ENCODE results near the gene ARL3.
"Not testable (repeated sequence)": the region's sequence is repeated elsewhere in the genome, so short reads cannot be mapped to it uniquely, and the experiment has no call there.

The ARL3 gene

DNA sequence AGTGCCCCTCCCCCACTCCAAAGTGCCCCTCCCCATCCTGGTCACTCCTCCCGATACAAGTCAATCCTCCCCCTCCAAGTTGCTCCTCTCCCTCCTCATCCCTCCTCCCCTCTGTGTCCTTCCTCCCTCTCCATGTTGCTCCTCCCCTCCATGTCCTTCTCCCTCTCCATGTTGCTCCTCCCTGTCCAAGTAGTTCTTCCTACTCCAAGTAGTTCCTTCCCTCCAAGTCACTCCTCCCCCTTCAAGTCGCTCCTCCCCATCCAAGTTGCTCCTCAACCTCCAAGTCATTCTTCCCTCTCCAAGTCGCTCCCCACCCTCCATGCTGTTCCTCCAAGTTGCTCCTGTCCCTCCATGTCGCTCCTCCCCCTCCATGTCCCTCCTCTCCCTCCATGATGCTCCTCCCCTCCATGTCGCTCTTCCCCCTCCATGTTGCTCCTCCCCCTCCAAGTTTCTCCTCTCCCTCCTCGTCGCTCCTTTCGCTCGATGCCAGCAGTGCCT is 20.9 kb upstream of the ARL3 start:
- no peak for DNase-seq

DNA sequence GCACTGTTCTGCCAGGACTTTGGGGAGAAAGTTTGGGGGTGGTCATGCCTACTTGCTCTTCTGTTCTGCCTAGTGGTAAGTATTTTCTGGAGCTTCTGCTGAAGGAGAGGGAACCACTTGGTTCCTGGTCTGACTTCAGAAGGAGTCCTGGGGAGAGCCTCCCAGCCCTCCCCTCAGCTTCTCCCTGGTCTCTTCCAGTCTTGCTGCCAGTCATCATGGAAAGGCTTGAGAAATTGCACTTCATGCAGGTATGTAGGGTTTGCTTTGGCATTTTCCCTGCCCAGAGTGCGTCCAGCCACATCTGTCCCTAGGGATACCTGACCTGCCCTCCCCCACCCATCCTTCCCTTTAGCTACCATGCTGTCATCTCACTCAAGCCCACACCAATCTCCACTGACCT is 18.5 kb upstream of the ARL3 start:
- DNase-seq, result no peak

DNA sequence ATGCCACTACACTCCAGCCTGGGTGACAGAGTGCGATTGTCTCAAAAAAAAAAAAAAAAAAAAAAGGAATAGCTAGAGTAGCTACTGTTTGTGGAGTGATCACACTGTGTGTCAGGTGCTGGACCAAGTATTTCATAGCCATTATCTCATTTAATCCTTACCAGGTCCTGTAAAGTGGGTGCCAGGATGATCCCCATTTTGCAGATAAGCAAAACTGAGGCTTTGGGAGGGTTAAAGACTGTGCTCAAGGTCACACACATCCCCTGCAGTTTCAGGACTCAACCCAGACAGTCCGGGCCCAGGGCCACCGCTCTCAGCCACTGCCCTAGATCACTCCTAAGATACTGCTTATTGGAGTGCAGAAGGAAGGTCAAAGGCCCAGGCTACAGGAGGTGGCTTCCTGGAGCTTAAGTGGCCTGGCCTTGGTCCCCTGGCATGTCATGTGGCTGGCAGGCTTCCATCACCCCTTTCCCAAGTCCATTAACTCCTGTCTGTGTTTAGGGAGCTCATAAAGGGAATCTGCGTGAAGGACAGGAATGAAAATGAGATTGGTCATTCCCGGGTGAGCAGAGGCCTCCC is 17.1 kb upstream of the ARL3 start:
- DNase-seq, result no peak

DNA sequence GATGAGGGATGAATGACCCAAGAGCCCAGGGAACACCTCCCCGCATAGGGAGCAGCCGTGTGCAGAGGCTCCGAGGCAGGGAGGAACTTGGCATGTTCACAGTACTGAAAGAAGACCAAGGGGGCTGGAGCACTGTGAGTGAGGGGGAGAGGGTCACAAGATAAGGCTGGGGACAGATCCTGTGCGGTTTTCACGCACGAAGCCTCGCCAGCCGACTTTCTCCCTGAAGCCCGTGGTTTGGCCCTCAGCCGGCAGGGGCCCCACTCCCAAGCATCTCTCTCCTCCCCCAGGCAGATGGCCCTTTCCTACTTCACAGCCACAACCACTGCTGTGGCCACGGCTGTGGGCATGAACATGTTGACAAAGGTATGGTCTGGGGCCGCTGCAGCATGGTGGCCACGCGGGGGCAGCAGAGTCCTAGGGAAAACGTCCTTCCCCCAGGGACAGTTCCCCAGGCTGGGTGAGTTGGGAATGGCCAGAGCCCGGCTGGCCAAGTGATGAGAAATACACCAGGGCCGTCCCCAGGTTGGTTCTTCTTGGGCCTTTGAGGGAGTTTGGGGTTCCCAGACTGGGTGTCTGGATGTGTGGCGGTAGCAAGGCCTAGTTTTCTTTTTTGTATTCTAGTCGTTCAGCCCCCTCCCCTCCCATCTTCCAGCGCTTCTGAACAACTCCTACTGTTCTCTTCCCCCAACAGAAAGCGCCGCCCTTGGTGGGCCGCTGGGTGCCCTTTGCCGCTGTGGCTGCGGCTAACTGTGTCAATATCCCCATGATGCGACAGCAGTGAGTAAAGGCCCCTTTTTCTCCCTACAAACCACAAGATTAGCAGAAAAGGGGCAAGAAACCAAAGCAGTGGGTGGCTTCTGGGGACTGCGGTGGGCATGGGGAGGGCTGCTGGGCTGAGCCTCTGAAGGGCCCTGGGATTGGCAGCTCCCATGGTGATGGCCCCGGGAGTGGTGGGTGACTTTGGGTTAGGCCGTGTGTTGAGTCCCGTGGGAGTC is 15.1 kb upstream of the ARL3 start:
- DNase-seq, result peak; percentile 73

DNA sequence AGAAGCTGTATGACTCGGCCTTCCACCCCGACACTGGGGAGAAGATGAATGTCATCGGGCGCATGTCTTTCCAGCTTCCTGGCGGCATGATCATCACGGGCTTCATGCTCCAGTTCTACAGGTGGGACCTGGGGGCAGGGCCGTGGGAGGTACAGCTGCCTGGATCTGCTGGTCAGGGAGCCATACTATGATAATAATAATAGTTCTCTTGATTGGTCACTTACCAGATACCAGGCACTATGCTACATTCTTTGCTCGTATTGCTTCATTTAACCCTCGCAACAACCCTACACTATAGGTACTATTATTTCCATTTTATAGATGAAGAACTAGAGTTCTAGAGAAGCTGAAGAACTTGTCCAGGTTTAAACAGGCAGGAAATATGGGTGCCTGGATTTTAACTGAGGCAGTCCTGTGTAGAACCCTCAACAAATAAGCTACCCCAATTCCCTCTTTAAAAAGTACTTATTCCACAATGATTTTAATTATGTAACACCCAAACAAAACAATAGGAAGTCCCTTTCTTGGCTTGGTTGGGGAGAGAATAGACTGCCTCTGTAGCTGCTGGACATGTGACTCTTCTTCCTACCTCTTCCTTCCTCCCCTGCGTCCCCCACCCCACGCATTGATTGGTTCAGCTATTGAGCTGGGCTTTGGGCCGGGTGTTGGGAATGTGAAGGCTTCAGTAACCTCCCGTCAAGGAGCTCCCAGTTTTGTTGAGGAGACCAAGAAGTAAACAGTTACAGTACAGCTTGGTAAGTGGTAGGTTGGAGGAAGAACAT is 13.0 kb upstream of the ARL3 start:
- DNase-seq, result no peak

DNA sequence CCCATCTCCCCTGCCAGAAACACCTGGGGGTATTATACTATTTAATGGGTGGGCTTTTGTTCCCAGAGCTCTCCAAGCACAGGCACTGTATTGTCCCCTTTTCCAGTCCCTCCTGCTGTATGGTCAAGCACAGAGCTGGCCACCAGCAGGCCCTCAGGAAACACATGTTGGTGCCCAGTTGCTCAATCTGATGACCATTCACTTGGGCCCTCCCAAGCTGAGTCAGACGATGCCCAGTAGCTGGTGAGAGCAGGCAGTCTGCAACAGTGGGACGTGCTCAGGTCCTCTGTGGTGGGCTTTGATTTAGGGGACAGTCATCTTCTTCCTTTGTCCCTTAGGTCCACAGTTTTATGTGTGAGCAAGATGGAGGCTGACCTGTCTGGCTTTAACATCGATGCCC is 12.1 kb upstream of the ARL3 start:
- no peak for DNase-seq

DNA sequence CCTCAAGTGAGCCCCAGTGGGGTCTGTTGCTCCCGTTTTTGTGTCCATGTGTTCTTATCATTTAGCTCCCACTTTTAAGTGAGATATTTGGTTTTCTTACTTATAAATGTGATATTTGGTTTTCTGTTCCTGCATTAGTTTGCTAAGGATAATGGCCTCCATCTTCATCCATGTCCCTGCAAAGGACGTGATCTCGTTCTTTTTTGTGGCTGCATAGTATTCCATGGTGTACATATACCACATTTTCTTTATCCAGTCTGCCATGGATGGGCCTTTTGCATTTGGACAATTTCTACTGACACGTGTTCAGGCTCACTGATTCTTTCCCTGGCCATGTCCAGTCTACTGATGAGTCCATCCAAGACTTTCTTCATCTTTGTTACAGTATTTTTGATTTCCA is 9.8 kb upstream of the ARL3 start:
- no peak for DNase-seq

DNA sequence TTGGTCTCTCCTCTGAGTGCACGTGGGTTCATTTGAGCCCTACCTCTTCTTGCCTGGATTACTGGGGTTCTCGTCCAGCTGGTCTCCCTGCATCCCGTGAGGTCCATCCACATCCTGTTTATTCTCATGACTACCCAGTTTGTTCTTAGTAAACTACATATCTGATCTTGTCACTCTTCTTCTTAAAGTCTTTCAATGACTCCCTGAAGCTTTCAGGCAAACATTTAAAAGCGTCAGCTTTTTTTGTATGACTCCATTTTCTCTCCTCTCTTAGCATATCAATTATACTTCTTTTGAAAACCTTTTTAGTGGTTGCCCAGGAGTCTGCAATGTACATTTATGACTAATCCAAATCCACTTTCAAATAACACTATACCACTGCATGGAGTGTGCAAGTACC is 7.8 kb upstream of the ARL3 start:
- DNase-seq, result no peak

DNA sequence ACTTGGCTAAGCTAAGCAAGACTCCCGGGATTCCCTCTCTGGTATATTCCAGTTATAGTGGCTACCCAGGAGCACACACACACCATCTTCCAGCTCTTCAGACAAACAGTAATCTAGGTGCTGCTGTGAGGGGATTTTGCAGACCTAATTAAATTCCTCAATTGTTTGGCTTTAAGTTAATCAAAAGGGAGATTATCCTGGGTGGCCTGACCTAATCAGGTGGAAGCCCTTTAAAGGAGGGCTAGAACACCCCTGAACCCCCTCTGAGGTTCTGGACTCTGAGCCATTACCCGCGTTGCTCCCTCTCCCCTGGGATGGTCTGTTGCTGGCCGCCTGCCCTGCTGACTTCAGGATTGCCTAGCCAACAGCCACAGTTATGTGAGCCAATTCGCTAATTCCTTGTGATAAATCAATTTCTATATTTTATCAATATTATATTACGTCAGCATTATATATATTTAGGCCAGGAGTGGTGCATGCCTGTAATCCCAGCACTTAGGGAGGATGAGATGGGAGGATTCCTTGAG is 6.6 kb upstream of the ARL3 start:
- no peak for DNase-seq

DNA sequence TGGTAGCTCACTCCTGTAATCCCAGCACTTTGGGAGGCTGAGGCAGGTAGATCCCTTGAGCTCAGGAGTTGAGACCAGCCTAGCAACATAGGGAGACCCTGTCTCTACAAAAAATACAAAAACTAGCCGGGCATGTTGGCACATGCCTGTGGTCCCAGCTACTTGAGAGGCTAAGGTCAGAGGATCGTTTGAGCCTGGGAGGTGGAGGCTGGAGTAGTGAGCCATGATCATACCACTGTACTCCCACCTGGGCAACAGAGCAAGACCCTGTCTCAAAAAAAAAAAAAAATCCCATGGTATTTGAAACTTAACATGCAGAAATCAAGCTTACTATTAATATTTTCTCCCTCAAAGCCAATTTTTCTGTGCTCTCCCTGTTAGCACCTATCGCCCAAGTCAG is 6.1 kb upstream of the ARL3 start:
- DNase-seq, result no peak

DNA sequence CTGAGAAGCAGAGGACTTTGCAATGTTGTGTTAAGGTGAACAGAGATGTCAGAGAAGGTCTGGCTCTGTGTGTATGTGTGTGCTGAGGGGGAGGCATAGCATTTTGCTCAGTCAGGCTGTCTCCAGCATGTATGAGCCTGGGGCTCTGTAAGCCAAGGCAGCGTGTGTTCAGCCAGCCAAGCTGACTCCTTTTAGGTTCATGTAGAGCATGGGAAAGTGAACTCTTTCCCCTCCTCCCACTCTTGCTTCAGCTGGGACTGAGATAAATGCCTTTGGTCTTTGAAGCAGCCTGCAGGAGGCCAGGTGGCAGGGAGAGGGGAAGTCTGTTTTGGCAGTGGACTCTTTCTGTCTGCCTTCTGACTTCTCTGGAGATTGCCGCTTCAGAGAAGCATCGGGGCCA is 4.0 kb upstream of the ARL3 start:
- DNase-seq, result peak; percentile 57

DNA sequence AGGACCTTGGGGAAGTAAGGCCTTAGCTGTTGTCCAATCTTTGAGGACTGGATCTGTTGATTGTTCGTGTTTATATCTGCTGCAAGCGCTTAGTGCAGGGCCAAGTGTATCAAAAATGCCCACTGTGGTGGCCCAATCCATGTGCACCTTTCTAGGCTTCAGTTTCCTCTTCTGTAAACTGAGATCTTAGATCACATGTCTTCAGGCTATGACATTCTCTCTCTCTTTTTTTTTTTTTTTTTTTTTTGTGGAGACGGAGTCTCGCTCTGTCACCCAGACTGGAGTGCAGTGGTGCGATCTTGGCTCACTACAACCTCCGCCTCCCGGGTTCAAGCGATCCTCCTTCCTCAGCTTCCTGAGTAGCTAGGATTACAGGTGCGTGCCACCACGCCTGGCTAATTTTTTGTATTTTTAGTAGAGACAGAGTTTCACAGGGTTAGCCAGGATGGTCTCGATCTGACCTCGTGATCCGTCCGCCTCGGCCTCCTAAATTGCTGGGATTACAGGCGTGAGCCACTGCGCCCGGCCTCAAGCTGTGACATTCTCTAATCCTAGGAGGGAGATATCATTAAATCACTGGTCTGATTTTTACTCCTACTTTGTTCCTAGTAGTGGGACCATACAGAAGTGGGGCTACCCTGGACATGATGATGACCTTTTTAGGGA is 2.8 kb upstream of the ARL3 start:
- DNase-seq, result not testable (repeated sequence)

DNA sequence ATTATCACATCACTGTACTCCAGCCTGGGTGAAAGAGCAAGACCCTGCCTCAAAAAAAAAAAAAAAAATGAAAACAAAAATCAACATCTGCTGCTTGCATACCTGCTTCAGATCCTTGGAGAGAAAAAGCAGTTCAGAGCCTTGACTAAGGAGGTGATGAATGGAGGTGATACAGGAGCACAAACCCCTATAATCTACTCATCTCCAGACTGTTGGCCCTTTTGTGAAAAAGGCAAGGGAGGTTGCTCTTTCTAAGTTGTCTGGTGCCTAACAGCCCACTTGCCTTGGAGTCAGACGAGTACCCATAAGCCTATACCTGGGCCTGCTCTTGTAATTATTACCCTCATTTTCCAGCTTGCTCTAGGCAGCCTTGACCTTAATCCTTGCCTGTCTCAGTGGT is 1.7 kb upstream of the ARL3 start:
- no peak for DNase-seq

DNA sequence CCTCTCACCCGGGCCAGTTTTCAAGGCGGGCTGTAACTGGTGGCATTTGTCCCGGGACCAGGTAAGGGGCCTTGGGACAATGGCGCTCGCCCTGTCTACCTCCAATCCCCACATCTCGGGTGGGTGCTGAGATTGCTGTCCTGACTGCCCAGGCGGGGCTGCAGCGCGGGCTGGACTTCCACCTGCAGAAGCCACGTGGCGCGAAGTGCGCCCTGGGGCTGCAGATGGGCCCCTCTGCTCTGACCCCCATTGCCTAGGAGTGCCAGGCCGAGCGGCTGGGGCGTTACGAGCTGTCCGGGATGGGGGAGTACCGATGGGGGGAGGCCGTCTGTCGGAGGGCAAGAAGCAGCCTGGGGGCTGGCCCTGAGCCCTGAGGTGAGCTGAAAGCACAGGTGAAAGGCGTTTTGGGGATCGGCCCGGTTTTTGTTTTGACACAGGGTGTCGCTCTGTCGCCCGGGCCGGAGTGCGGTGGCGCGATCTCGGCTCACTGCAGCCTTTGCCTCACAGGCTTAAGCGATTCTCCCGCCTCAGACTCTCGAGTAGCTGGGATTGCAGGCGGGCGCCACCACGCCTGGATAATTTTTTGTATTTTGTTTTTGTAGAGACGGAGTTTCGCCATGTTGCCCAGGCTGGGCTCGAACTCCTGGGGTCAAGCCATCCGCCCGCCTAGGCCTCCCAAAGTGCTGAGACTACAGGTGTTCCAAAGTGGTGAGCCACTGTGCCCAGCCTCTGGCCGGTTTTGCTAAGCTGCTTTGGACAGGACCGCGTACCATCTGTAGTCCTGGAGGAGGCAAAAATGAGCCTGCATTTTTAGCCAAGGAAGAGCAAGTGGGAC is 641 bp upstream of the ARL3 start, which contains the start of gene SFXN2:
Gene SFXN2, plus strand, starts transcription at position 16 of the 835 bp plus-strand sequence. CDS start 12,001 bp downstream, outside the sequence.
- DNase-seq, result no peak

DNA sequence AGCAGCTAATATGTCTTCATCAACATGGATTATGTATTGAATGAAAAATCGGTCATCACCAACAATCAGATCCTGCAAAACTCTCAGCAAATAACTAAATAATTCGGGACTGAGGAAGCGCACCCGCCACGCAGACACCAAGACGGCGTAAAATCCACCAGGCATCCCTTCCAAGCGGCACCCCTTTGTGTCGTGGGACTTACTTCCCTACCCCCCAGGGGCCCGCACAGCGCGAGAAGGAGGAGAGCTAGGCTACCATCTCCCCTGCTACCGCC is 721 bp downstream of the ARL3 start:
- no peak for DNase-seq

DNA sequence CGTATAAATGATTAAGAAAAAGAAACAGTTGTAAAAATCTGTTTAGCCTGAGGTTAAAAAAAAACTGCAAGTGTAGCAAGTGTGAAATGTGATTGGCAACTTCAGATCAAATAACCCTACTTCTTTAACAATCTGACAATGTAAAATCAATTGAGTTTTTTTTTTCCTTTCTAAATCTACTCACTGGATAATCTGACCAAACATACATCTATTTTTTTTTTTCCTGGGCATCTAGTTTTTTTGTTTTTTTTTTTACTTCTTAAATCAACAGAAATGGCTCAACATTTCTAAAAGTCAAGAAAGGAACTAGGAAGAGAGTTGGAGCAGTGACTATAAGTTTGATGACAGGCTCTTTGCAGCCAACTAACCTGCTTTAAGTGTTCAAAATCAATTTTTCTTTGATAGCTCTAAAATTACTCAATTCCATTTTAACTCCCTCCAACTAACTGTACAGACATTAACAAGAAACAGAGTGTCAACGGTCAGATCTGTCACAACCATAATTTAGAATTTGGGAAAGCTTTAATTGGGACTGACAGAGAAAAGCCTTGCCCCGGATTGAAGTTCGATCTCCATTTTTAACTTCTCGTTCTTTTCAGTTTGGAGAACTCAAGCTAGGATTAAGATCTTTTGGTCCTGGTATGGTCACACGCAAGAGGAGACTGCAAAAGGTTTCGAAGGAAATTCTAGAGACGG is 1.2 kb downstream of the ARL3 start:
- no peak for DNase-seq

DNA sequence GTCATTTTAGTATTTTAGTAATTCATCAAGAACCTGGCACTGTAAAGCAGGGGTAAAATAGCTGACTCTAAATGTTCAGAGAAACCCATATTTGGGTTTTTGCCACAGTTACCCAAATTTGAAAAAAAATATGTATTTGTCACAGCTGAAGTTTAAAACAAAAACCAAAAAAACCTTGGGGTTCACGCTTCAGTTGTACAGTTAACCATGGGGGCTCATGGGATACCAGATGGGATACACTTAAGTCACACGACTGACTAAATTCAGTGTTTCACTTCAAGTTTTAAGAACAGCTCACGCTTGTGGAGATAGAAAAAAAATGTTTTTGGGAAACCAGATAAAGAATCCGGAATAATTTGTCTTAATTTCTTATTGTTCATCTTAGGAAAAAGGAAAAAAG is 2.1 kb downstream of the ARL3 start:
- no peak for DNase-seq

DNA sequence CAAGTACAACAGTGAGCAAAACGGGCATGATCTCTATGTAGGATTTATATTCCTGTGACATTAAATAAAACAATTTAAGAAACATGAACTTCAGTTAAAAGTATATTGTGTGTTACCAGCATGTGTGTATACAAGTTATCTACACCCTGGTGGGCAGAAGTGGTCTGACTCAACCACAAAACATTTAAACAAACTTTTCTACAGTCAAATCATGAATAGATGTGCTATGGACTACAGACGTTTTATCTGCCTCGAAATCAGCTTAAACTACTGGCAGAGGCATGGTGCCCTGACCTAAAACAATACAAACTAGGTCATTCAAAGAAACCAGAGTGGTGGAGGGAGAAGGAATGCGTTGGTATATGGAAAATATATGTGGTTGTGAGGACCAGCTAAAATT is 3.6 kb downstream of the ARL3 start:
- DNase-seq, result peak; percentile 71

DNA sequence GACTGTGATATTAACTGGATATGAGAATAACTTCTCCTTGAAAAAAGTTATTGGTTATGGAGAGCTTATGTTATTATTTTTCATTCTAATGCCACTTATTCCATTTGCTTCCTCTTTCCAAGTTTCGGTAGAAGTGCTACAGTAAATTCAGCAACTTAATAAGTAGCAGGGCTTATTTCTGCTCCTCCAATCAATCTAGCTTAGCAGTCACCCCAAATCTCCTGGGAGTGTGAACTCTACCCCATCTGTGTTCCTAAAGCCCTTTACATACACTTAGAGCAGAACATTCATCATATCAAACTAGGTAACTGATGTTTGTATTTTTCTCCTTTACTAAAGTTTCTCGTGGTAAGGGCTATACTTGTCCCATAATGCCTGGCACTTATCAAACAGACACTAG is 8.7 kb downstream of the ARL3 start:
- DNase-seq, result no peak

DNA sequence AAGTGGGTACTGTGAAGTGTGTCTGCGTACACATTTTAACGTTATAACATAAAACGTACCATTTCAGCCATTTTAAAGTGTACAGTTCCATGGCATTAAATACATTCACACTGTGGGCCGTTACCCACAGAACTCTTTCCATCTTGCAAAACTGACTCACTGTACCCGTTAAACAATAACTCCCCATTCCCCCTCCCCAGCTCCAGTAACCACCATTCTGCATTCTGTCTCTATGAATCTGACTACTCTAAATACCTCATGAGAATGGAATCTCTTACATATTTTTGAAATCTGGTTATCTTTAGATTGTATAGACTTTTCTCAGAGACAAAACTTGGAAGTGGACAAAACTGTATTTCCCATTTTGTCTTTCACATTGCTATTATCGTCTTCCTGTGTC is 9.3 kb downstream of the ARL3 start:
- DNase-seq, result peak; percentile 86

DNA sequence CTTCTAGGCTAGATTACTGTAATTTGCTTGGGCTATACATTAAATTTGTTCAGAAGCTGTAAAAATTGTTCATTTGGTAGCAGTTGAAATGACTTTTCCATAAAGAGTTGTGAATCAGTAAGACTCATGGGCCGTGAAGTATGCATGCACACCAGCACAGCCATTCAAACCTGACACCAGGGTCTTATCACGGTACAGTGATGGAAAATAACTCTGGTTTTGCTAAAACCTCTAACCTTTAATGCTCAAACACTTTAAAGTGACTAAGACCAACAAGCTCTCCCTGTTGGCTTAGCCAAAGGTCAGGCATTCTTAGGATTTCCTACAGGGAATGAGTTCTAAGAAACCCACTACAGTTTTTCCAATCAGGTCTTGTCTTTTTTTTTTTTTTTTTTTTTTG is 11.5 kb downstream of the ARL3 start:
- peak; percentile 20 for DNase-seq
